GM12892 (cell line): Measurements from ENCODE around the gene IGFBPL1.

Source experiments
- POLR2A ChIP-seq: IDR thresholded peaks from 2 replicates; pipeline ENCODE4 v1.6.1; 2011; ENCODE audit warnings: low read depth, low read length, control low read depth
- TAF1 ChIP-seq: IDR thresholded peaks from 2 replicates; pipeline ENCODE4 v1.6.1; 2011; ENCODE audit warnings: low read depth, mild to moderate bottlenecking, control low read depth, low read length, borderline replicate concordance

DNA sequence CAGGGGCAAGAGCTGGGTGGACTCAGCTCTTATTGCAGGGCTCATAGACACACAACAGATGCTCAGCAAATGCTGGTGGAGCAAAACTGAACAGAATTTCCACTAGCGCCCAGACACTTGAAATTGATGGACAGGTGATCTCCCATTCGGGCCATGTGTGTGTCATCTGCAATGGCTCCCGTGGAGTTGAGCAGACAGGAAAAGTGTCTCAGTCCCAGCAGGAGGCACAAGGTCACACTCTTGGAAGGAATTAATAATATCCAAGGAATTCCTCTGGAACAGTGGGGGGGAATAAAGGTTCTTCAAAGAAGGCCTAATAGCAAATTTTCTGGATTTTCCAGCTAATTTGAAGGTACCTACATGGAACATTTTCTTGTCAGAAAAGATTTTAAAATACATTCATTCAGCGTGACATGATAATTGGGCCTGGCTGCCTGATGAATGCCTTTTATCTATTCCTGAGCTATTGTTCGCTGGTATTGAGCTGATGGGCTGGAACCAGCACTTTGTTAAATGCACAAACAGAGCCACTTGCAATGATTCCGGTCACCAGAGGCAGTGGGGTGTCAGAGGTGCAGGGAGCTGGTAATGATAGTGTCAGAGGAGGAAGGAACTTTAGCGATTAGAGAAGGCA is 63.3 kb downstream of the IGFBPL1 start:
- TF ChIP-seq POLR2A (no peak), TAF1 (no peak)
